Right forelimb (tissue), 1 donor: ENCODE measurements around the gene SUSD2.

Experiments
- DNase-seq: peaks from one replicate; pipeline ENCODE4 v3.0.0-alpha.2; 2018

The SUSD2 gene

DNA sequence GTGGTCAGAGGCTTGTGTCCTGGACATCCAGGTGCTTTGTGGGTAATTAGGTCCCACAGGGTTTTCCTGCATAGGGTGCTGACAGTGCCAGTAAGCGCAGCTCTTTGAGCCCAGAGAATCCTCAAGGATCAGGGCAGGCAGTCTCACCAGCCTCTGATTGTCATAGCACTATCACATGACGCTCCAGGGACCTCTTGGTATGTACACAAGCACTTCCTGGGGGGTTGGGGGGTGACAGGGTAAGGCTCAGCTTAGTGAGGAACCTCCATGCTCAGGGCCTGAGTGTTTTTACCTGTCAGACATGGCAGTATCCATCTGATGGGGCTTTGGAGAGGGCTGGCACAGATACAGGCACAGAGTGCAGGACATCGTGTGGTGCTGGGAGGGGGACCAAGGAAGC lies 27.9 kb upstream of the SUSD2 start:
- DNase-seq = no peak

DNA sequence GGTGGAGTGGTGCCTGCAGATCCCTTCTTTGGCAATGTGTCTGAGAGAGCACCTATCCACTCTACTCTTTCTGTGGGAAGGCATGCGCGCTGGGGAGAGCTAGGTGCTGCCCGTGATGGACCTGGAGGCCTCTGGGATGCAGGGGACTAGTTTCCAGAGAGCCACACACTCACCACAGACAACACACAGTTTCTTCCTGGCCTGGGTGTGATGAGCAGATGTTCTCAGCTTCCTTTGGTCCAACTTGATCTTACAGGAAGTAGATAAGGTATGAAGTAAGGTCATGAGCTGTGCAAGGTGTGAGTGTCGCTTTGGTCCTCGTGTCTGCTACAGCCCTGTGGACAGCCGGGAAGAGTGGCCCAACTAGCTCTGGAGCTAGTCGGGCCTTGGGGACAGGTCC lies 27.3 kb upstream of the SUSD2 start:
- DNase-seq = no peak

DNA sequence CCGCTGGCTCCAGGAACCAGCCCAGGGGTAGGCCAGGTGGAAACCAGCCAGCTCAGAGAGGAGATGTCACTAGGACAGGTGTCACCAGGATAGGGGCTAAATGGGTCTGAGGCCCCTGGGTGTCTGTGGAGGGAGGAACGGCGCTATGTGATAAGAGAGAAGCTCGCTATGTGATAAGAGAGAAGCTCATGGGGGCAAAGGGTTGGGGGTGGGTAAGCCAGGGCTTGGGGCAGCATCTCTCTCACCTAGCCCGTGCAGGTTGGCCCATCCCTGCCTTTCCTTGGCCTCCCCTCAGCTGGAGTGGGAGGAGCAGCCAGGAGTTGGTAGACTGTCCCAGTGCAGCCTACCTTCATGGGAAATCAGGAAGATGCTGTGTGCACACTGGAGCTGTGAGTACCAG lies 26.5 kb upstream of the SUSD2 start:
- no peak for DNase-seq

DNA sequence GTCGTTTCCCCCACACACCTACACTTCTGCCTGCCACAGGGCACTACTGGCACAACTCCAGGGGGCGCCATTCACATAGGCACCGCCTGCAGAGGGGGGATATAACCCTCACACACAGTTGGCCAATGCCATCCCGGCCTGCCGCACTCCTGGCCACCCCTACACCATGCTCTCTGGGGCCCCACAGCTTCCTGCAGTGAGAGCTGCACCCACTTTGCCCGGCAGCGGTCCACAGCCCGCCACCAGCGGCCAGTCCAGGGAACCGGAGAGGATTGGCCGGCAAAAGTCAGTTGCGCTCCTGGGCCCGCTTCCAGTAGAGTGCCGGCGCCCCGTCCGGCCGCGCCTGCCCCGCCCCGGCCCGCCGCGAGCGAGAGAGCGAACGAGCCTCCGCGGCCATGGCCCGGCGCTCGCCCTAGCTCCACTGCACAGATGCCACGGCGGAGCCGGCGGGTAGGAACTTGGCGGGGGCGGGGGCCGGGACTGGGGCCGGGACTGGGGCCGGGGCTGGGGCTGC lies 25.6 kb upstream of the SUSD2 start:
- peak; percentile 86 for DNase-seq

DNA sequence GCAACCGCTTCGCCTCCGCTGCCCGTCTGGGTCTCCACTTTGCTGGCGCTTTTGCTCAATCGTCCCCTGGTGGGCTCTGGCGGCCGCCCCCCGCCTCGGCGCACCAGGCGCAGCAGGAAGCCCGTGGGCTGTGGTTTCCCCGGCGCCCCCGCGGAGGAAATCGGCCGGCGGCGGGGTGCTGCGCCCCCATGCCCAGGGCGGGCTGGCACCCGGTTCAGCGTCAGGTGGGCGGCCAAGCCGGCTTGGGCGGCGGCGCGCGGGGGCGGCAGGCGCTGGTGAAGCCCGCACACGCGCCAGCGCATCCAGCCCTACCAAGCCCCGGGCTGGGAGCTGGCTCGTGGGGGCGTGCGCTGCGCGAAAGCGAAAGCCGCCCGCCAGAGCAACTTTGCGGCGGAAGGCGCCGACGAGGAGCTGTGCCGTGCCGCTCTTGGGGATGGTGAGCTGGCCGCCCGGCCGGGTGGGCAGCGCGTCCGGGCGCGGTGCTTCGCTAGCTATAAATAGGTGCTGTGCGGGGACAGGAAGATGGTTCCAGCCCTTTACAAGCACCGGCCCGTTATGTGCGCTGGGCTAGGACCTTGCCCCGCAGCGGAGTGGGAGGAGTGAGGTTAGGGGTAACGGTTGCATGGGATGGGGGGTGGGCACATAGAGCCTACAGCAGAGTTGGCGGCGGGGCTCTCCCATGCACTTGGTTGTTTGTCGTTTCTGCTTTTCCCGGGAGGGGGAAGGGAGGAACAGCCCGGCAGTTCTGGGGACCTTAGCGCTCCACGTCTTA lies 25.0 kb upstream of the SUSD2 start:
- DNase-seq = peak; percentile 68

DNA sequence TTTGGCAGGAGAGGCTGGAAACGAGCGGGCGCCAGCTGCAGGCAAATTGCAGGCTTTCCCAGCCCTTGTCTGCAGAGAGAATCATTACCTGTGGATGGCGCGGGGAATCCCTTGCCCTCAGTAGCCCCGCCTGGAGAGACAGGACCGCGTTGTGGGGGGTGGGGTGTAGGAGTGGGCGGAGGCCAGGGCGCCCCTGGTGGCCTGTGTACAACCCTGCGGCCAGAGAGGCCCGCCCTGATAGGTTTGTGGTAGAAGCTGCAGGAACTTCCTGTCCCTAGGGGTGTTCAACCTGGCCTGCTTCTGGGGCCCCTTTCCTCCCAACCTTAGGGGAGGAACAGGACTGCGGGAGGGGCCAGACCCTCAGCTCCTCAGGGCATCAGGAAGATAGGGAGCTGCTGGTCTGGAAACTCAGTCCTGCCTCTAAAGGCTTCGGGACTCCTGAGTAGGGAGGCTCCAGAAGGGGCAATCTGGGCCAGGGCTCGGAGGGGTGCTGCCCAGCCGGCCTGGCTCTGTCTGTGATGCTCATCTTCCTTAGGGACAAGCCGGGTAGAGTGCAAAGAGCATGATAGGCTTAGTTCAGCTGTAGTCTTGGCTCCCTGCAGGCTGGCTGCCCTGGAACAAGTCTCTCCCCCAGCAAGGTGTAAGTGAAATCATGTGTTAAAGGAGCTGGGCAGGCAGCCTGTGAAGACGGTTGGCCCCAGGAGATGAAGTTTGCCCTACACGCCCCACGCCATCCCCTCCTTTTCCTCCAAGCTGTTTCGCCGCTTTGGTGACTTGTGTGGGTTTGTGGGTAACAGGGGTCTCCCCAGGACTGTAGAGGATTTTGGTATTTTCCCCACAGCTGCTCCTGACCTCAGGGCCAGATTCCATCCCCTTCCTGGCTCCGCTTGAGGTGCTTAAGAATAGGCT lies 24.1 kb upstream of the SUSD2 start:
- peak; percentile 87 for DNase-seq

DNA sequence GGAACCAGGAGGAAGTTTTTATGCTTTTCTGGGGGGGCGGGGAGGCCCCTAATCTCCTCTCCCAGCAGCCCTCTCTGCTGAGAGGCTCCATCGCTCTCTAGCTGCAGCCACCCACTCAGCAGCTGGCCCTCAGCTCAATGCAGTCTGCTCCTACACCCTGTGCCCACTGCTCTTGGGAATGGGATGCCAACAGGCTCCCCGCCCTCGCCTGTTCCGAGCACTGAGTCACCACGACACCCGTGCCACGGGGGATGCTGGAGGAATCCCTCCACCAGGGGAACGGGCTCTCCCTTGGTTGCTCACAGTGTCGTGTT lies 23.5 kb upstream of the SUSD2 start:
- no peak for DNase-seq

DNA sequence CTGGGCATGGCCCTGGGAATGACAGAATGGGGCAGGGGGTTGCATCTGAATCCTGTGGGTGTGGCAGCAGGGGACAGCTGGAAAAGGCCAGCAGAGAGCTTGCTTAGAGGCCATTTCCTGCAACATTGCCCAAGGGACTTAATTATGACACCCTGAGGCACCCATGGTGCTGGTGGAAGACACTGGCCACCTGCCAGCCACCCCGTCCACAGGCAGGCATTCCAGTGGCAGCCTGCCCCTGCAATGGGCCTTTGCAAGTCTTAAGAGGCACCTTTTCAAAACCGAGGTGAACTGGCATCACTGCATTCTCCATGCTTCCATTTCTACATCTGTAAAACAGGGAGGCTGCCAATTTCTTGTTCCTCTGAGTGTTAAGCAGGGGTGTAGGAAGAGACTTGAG lies 21.6 kb upstream of the SUSD2 start:
- DNase-seq = no peak

DNA sequence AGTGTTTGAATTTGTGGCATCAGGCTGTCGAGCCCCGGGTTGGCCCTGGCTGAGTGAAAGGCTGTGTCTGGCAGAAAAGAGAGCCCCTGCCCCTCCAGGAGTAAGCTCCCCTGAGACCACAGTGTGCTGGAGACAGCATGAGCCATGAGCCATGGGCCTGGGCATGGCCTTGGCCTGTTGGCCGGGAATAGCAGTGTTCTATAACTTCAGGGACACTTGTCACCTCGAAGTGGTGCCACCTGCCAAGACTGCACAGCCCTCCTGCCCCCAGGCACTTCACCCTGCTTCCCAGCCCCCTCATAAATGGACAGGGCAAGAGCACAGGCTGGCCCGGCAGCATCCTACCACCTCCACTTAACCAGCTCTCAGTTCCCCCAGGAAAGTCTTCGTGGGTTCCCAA lies 20.7 kb upstream of the SUSD2 start:
- no peak for DNase-seq

DNA sequence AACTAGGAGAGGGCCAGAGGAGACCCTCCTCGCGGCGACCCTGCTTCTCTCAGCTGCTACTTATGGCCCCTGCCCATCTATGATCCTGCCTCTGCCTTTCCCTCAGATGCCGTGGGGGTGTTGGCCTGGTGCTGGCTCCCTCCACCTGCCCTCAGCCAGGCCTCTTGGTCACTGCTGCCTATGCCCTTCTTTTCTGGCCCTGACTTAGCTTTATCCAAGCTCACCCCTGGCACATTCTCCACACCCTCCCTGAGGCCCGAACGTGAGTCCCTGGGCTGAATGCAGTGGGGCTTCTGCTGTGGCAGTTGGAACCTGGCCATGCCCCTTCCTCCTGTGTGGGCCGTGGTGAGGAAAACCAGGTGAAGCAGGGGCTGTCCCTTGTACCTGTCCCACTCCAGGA lies 19.8 kb upstream of the SUSD2 start:
- DNase-seq = no peak

DNA sequence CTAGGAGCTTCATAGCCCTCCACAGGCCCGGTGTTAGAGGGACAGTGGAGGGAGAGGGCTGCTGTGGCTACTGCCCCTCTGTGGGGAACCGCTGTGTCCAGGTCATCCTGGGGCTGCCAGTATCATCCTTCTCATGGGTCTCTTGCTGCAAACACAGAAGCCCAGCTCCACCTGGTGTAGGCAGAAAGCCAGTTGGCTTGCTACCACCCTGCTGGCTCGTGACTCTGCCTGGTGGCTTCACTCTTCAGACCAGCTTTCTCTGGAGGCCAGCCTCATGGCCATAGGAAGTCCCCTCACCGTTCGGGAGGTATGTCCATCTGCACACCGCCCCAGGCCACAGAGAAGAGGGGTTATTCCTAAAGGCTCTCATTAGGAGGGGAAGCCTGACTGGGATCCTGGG lies 19.4 kb upstream of the SUSD2 start:
- DNase-seq = no peak

DNA sequence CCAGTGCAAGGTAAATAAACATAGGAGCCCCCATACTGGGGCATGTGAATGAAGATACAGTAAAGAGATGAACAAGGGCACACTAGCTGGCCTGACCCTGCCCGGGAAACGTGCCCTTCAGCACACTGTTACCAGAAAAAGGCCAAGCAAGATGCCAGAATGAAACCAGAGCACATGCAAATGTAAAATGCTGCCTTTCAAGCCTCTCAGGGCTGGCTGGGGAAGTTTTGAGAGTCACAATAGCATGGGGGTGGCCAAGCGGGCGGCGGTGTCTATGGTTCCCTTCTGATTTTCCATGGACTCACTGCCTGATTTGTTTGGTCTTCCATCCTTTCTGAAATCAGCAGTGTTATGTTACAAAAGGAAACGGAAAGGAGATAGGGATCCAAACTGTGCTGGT lies 18.9 kb upstream of the SUSD2 start:
- DNase-seq = no peak

DNA sequence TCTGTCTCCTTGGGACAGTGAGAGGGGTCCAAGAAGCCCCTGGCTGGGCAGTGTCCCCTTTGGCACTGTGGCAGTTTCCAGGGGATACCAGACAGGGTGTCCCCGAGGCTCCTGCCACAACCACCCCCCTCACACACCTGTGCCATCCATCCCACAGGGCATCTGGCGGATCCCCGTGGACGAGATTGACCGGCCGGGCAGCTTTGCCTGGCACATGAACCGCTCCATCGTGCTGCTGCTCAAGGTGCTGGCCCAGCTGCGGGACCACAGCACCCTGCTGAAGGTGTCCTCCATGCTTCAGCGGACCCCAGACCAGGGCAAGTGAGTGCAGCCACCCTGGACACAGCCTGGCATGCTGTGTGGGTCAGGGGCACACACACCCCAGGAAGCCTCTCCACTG lies 17.0 kb upstream of the SUSD2 start:
- no peak for DNase-seq

DNA sequence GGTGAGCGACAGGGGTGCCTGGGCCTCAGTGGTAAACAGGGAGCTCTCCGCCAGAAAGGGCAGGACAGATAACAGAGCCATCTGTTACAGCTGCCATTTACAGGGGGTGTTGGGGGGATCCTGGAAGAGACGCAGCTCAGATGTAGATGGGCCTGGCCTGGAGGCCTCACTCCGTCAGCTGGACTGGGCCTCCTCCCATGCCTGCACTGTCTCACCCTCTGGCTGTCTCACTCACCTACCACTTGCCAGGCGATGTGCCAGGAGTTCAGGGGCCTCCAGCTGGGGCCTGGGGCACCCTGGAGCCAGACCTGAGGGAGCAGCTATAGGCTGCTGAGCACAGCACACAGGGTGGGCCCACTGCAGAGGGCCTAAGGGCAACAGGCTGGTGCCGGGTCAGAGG lies 16.3 kb upstream of the SUSD2 start:
- DNase-seq = no peak

DNA sequence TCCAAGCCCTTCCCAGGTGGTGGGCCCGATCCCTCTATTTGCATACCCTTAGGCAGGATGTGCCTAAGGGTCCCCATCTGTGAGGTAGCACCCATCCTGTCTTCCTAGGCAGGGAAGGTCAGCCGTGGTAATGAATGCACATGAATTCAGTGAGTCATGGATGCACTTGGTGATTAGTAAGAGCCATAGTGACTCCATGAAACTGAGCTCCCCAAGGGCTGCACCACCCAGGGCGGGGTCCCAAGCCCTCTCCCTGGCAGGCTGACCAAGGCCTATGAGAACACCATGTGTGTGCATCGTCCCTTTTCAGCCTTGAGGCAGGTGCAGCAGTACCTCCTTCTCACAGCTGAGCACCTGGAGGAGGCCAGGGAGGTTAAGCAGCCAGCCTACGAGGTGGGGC lies 15.6 kb upstream of the SUSD2 start:
- no peak for DNase-seq

DNA sequence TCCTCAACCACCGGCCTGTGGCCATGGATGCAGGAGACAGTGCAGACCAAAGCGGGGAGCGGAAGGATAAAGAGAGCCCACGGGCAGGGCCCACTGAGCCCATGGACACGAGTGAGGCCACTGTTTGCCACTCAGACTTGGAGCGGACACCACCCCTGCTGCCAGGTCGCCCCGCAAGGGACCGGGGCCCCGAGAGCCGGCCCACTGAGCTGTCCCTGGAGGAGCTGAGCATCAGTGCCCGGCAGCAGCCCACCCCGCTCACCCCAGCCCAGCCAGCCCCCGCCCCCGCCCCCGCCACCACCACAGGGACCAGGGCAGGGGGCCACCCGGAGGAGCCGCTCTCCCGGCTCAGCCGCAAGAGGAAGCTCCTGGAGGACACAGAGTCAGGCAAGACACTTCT lies 14.5 kb upstream of the SUSD2 start:
- no peak for DNase-seq

DNA sequence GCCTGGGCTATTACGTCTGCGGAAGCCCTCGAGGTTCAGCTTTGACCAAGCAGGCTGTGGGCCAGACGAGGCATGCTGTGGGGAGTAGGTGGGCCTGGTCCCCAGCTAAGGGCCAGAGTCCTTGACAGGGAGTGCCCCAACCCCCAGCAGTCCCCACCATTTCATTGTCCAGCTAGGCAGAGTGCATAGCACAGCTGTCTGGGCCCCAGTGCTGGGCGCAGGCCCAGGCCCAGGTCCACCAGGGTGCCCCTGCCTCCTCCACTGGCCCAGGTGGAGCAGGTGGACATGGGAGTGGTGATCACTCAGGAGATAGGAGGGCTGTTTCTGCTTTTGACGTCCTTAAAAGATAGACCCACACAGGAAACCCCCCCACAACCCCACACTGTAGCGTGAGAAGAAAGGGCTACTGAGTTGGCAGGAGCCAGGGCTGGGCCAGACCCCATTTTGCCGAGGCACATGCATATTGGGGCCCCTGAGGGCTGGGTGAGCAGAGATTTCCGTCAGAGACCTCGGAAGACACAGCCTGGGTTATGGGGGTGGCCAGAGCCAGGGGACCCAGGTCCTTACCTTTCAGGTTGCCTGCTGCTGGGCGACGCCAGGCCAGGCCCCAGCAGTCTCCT lies 11.7 kb upstream of the SUSD2 start:
- no peak for DNase-seq

DNA sequence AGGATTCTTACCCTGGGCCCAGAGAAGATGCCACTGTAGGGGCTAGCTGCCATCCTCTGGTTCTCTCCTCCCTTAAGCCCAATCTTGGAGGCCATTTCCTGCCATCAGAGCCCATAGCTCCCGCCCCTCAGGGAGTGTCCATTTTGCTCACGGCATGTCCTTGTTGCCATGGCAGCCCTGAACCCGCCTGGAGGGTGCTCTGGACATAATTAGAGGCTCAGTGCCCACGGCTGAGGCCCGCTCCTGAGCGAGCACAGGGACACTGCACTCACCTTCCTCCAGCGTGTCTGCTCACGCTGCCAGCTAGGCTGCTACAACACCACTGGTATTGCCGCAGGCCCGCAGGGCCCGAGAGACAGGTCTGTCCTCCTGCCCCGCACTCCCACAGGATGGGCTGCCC lies 11.1 kb upstream of the SUSD2 start:
- no peak for DNase-seq

DNA sequence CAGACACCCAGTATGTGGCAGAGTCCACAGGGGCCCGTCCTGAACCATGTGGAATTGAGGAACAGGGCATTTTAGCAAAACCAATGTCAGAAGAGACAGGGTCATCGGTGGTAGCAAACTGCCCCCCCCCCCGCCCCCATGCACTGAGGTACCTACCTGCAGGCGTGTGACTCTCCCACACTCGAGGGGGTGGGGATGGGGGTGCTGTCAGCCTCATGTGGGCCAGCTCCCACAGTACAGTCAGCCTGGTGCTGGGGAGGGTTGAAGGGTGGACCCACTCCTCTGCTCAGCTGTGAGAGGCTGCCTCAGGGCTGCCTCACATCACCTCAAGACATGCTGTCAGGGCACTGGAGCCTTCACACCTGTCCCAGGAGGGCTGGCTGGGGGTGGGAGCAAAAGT lies 10.7 kb upstream of the SUSD2 start:
- DNase-seq = no peak

DNA sequence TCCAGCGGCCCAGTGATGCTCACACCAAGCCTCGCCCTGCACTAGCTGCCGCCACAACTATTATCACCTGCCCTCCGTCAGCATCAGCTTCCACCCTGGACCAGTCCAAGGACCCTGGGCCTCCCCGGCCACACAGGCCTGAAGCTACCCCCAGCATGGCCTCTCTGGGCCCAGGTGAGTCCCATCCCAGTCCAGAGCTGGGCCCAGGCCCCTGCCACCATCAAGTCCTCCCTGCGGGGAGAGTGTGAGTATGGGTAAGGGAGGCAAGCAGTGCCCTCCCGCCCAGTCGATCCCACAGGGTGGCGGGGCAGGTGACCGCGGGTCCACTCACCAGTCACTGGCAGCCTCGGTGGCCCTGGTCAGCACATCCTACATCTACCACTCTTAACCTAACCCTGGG lies 9.5 kb upstream of the SUSD2 start:
- DNase-seq = no peak

DNA sequence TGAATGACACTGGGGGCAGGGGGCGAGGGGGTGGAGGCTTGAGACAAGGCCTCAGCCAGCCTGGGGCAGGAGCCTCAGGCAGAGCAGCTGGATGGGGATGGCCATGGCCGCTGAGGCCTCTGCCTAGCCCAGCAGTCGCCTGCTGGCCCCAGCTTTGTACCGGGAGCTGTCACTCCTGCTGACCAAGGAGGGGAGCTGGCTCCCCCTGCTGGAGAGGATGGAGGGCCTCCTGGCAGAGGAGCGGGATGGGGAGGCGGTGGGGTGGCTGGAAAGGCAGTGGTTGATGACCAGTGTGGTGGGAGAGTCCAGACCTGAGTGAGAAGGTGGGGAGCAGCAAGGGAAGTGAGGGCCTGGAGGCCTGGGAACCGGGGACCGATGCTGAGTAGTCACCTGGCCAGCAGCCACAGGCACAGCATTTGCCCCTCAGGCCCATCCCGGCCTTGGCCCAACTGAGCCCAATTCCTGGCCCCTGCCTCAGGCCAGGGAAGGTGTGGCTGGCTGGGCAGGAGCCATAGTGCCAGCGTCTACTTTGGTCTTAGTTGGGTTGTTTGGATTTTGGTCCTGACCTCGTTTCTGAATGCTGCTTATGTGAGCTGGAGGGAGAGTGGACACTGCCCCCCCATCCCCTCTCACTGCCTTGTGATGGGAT lies 6.0 kb upstream of the SUSD2 start:
- DNase-seq = peak; percentile 81

DNA sequence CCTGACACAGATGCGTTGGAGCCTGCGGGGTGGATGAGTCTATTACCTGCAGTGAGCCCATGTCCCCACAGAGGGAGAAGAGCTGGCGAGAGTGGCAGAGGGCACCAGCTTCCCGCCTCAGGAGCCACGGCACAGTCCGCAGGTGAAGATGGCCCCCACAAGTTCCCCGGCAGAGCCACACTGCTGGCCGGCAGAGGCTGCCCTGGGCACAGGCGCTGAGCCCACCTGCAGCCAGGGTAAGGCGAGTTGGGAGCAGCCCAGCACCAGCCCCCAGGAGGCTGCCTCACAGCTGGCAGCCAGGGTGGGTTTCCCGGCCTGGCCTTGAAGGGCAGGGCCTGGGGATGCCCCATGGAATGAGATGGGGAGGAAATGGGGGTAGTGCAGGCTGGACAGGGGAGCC lies 5.2 kb upstream of the SUSD2 start:
- DNase-seq = no peak

DNA sequence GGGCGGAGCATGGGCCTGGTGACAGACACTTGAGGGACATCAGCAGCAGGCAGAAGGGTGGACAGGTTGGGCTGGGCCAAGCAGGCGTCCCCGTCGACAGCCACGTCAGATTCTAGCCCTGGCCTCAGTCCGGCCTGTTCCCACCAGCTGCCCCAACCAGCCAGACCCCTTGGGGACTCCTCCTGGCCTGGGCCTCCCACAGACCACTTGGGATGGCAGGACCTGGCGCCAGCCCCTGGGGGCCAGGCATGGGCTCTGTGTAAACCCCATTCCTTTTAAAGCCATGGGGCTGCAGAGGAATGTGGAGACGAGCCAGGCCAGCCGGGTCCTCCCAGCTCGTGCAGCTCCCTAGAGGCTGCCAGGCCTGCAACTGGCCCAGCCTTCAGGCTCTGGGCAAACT lies 4.7 kb upstream of the SUSD2 start:
- no peak for DNase-seq
